ENCODE data around the gene HMGXB4.

- TF ChIP-seq CTCF (IDR thresholded peaks at IDR 0.05; ENCODE audit: low read depth, low read length) (no peak), POLR2A (IDR thresholded peaks at IDR 0.05; ENCODE audit: extremely low read depth, insufficient read length) (no peak), MAX (IDR thresholded peaks at IDR 0.05; ENCODE audit: low read depth, low read length) (no peak), MYC (IDR thresholded peaks at IDR 0.05; ENCODE audit: low read depth, low read length) (no peak)
Measured at GRCh38 chr22:35276019-35276418, 18.7 kb downstream of the HMGXB4 start.

Data from NB4 (cell line).